ENCODE data around the gene SLC25A45. TPM values are rescaled to one million over a fixed set of nuclear protein-coding genes. Genes with fewer than 3 reads are reported as not detected.

Gene SLC25A45
- total and polyA plus RNA-seq, 8 donors = 16.2 to 58.2 (median 34.7) TPM

GRCh38 chr11:65382804-65383368, 440 bp upstream of the SLC25A45 start:
- intact Hi-C loops (cut with DNase I) = no loop called here
- Histone ChIP-seq H3K4me1 (peaks cover 46 to 66% (median 66%) of the 10 kb centered on the region in 3 donors), H3K4me3 (peak overlapping the region in 2 of 4 donors; percentile 45), H3K36me3 (no peaks in the 10 kb centered on the region), H3K9me3 (no peaks in the 10 kb centered on the region), H3K27me3 (no peaks in the 10 kb centered on the region), H3K27ac (peak overlapping the region; percentile 98 to 99 (median 99))
- no peak for TF ChIP-seq CTCF (IDR thresholded peaks at IDR 0.05)
- ATAC-seq = peak; percentile 31 to 53 (median 34)
- FAIRE-seq = no peak
- 10 to 13% methylated on average over 12 of the region's 12 CpGs for WGBS, 2 donors
- peak; percentile 88 to 97 (median 92) for DNase-seq

GRCh38 chr11:65381716-65382032, 772 bp downstream of the SLC25A45 start:
- H3K4me1 ChIP-seq = peaks cover 46 to 59% (median 57%) of the 10 kb centered on the region in 3 donors
- no peaks in the 10 kb centered on the region for H3K36me3 ChIP-seq
- no peaks in the 10 kb centered on the region for H3K9me3 ChIP-seq
- DNase-seq (no peak), ATAC-seq (no peak), FAIRE-seq (no peak)
- H3K27ac ChIP-seq = peak overlapping the region; percentile 98 to 99 (median 99)
- WGBS, 2 donors = 1 to 3% methylated on average over 6 of the region's 6 CpGs
- peak overlapping the region; percentile 10 to 45 (median 30) for H3K4me3 ChIP-seq
- intact Hi-C loops (cut with DNase I) = no loop called here
- H3K27me3 ChIP-seq = no peaks in the 10 kb centered on the region
- no peak for TF ChIP-seq CTCF (IDR thresholded peaks at IDR 0.05)

- H3K4me3 ChIP-seq = peak overlapping the region in 3 of 4 donors; percentile 10 to 45 (median 45)
- intact Hi-C loops (cut with DNase I) = no loop called here
- H3K4me1 ChIP-seq = peaks cover 41 to 52% (median 51%) of the 10 kb centered on the region in 3 donors
- DNase-seq = peak in 5 of 6 donors; percentile 66 to 83 (median 78)
- H3K27ac ChIP-seq = peak overlapping the region; percentile 98 to 99 (median 99)
- 28 to 32% methylated on average over 16 of the region's 16 CpGs for WGBS, 2 donors
- ATAC-seq = peak; percentile 24 to 50 (median 36)
- no peak for TF ChIP-seq CTCF (IDR thresholded peaks at IDR 0.05)
- FAIRE-seq = no peak
- H3K9me3 ChIP-seq = no peaks in the 10 kb centered on the region
- no peaks in the 10 kb centered on the region for H3K36me3 ChIP-seq
- no peaks in the 10 kb centered on the region for H3K27me3 ChIP-seq
These were observed 1.9 kb downstream of the SLC25A45 start for GRCh38 chr11:65380460-65381119.

- ATAC-seq (no peak), FAIRE-seq (no peak), DNase-seq (peak in 3 of 6 donors; percentile 53 to 78 (median 75))
- Histone ChIP-seq H3K36me3 (no peaks in the 10 kb centered on the region), H3K4me3 (peak overlapping the region in 3 of 4 donors; percentile 10 to 45 (median 45)), H3K4me1 (peaks cover 35 to 46% (median 45%) of the 10 kb centered on the region in 3 donors), H3K27ac (peak overlapping the region; percentile 98 to 99 (median 99)), H3K27me3 (no peaks in the 10 kb centered on the region), H3K9me3 (no peaks in the 10 kb centered on the region)
- TF ChIP-seq CTCF (IDR thresholded peaks at IDR 0.05) = no peak
- WGBS, 2 donors = 36 to 48% methylated on average over 13 of the region's 13 CpGs
- intact Hi-C loops (cut with DNase I) = no loop called here
These were observed 2.6 kb downstream of the SLC25A45 start for GRCh38 chr11:65379698-65380459.
